ENCODE results near the gene TUNAR. TPM values are rescaled to one million over a fixed set of nuclear protein-coding genes. Genes with fewer than 3 reads are reported as not detected.

TUNAR gene
- polyA plus RNA-seq, 1 donor: not detected

Other genes with a start within 250 kb of the TUNAR start
- not detected for gene TCL1B, start 190.4 kb upstream of the TUNAR start, polyA plus RNA-seq (ENCODE audit: insufficient read length)
- gene TCL1A, start 162.7 kb upstream of the TUNAR start, polyA plus RNA-seq (ENCODE audit: insufficient read length): 1.8 TPM
- 16.4 TPM for gene C14orf132, start 162.5 kb downstream of the TUNAR start, polyA plus RNA-seq (ENCODE audit: insufficient read length)